ENCODE measurements around the gene KLK7.

- TF ChIP-seq POLR2AphosphoS5 (IDR thresholded peaks at IDR 0.05; ENCODE audit: low read depth, low read length) (no peak), POLR2A (IDR thresholded peaks at IDR 0.05; ENCODE audit: low read depth, low read length) (no peak)
Measured at GRCh38 chr19:50949861-50950260, 33.9 kb downstream of the KLK7 start.

Data from GM12892 (cell line).